ENCODE data around the gene IL4R. TPM values are rescaled to one million over a fixed set of nuclear protein-coding genes. Genes with fewer than 3 reads are reported as not detected.

Gene IL4R
- total RNA-seq, 1 donor from 2014 or later: 34.5 TPM

DNA sequence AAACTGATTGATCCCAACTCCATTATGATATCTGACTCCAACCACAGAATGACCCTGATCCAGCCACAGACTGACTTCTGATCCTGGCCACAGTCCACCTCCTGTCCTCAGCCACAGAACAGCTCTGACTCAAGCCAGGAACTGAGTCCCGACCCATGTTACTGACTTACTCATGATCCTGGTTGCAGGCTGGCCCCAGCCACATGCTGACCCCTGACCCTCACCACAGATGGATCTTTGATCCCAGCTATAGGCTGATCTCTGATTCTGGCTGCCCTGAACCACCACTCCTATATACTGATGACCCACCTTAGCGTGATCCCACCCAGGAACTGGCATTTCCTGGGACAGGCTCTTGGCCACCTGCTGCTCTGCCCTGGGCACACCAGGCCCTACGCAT, 56.0 kb downstream of the IL4R start:
- Mint-ChIP-seq H3K4me3 (ENCODE audit: unreplicated experiment) (no peak overlapping the region), H3K9me3 (ENCODE audit: unreplicated experiment) (peaks cover 7% of the 10 kb centered on the region), H3K27ac (ENCODE audit: unreplicated experiment) (no peak overlapping the region), H3K36me3 (ENCODE audit: unreplicated experiment) (no peaks in the 10 kb centered on the region), H3K4me1 (ENCODE audit: unreplicated experiment) (peaks cover 12% of the 10 kb centered on the region), H3K27me3 (ENCODE audit: unreplicated experiment) (no peaks in the 10 kb centered on the region)
- TF ChIP-seq, protein P1, sequence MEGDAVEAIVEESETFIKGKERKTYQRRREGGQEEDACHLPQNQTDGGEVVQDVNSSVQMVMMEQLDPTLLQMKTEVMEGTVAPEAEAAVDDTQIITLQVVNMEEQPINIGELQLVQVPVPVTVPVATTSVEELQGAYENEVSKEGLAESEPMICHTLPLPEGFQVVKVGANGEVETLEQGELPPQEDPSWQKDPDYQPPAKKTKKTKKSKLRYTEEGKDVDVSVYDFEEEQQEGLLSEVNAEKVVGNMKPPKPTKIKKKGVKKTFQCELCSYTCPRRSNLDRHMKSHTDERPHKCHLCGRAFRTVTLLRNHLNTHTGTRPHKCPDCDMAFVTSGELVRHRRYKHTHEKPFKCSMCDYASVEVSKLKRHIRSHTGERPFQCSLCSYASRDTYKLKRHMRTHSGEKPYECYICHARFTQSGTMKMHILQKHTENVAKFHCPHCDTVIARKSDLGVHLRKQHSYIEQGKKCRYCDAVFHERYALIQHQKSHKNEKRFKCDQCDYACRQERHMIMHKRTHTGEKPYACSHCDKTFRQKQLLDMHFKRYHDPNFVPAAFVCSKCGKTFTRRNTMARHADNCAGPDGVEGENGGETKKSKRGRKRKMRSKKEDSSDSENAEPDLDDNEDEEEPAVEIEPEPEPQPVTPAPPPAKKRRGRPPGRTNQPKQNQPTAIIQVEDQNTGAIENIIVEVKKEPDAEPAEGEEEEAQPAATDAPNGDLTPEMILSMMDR (IDR thresholded peaks at IDR 0.05): no peak
- DNase-seq (ENCODE audit: extremely low spot score, unreplicated experiment): no peak

DNA sequence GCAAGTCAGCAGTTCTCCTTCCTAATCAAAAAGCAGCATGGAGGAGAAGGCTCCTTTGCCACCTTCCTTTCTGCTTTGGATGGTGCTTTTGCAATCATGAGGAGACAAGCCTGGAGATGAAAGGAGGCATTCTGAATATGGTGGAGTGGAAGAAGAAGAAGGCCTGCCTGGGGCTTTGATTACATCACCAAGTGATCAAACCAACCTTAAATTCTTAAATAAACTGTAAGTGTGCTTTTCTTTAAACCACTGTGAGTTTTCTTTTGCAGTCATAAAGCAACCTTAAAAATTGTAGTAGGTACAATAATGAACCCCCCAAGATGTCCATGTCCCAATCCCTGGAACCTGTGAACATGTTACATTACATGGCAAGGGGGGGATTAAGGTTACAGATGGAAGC, 56.5 kb downstream of the IL4R start:
- H3K4me3 Mint-ChIP-seq (ENCODE audit: unreplicated experiment): no peak overlapping the region
- H3K36me3 Mint-ChIP-seq (ENCODE audit: unreplicated experiment): no peaks in the 10 kb centered on the region
- peaks cover 12% of the 10 kb centered on the region for H3K4me1 Mint-ChIP-seq (ENCODE audit: unreplicated experiment)
- peaks cover 7% of the 10 kb centered on the region for H3K9me3 Mint-ChIP-seq (ENCODE audit: unreplicated experiment)
- H3K27ac Mint-ChIP-seq (ENCODE audit: unreplicated experiment): no peak overlapping the region
- no peaks in the 10 kb centered on the region for H3K27me3 Mint-ChIP-seq (ENCODE audit: unreplicated experiment)
- TF ChIP-seq, protein P1 (IDR thresholded peaks at IDR 0.05): no peak
- DNase-seq (ENCODE audit: extremely low spot score, unreplicated experiment): no peak

DNA sequence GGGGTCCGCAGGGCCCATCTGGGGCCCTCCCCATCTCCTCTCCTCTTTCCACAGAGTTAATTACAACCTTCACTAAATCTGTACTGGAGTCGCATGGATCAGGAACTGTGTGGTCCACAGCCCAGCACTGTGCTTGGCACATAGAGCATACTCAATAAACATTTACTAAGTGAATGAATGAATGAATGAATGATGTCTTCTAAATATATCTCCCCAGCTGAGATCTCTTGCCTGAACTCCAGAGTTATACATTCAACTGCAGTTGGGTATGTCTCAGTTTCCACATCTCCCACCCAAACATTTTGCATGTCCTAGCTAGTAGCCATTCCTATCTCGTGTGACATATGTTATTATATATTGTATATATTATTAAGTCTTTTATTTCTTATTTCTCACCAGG, 59.5 kb downstream of the IL4R start:
- DNase-seq (ENCODE audit: extremely low spot score, unreplicated experiment): no peak
- H3K27me3 Mint-ChIP-seq (ENCODE audit: unreplicated experiment): peaks cover 4% of the 10 kb centered on the region
- no peak overlapping the region for H3K27ac Mint-ChIP-seq (ENCODE audit: unreplicated experiment)
- no peaks in the 10 kb centered on the region for H3K36me3 Mint-ChIP-seq (ENCODE audit: unreplicated experiment)
- no peak overlapping the region for H3K4me3 Mint-ChIP-seq (ENCODE audit: unreplicated experiment)
- TF ChIP-seq, protein P1 (IDR thresholded peaks at IDR 0.05): no peak
- peaks cover 7% of the 10 kb centered on the region for H3K9me3 Mint-ChIP-seq (ENCODE audit: unreplicated experiment)
- H3K4me1 Mint-ChIP-seq (ENCODE audit: unreplicated experiment): no peaks in the 10 kb centered on the region

DNA sequence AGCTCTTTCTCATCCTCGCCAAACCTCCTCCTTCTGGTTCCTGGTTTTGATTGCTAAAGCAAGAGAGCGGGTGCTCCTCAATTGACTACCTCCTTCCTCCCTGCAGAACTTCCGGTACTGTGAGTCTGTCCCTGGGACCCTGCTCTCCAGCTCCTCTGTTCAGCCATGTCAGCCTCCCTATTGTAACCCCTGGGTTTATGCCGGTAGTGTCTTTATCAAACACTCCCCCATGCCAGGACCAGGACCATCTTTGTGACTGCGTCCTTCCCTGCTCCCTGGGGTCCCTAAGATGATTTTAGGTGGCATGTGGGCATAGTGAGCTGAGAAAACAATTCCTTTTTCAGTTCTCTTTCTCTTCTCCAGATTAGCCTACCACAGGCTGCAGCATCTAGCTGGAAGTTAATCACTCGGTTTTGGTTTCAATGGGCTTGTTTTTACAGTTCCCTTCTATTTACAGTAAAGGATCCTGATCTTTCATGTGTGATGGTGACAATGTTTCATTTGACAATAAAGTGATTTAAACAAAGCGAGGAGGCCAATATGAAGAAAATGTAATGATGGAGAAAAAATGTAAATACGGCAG, 60.5 kb downstream of the IL4R start:
- Mint-ChIP-seq H3K27ac (ENCODE audit: unreplicated experiment) (no peak overlapping the region), H3K9me3 (ENCODE audit: unreplicated experiment) (peaks cover 7% of the 10 kb centered on the region), H3K4me3 (ENCODE audit: unreplicated experiment) (no peak overlapping the region), H3K27me3 (ENCODE audit: unreplicated experiment) (peaks cover 4% of the 10 kb centered on the region), H3K4me1 (ENCODE audit: unreplicated experiment) (peaks cover 3% of the 10 kb centered on the region), H3K36me3 (ENCODE audit: unreplicated experiment) (no peaks in the 10 kb centered on the region)
- no peak for DNase-seq (ENCODE audit: extremely low spot score, unreplicated experiment)
- TF ChIP-seq, protein P1 (IDR thresholded peaks at IDR 0.05): no peak

DNA sequence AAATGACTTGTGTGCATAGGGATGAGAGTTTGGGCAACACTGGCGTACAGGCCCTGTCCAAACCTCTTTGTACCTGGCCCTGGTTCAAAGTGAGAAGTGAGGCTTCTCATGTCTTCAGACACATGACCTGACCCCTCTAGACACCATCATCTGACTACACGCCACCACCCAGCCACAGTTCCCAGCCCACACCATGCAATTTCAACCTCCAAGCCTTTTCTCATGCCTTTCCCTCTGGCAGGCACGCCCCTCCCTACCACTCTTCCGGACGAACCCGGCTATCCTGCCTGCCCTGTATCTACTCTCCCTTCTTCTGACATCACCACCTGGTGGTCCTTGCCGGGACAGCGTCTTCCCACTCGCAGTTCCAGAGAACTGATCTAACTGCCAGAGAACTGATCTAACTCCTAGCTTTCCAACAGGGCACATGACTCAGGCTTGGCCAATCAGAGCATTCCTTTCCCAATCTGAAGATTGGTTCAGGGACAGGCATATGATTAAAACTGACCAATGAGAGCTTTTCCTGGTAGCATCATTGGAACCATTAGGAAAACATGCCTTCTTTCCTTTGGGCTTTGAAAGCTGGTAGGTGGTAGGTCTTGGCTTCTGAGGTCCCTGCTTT, 61.1 kb downstream of the IL4R start:
- Mint-ChIP-seq H3K4me3 (ENCODE audit: unreplicated experiment) (no peak overlapping the region), H3K36me3 (ENCODE audit: unreplicated experiment) (no peaks in the 10 kb centered on the region), H3K27me3 (ENCODE audit: unreplicated experiment) (peaks cover 6% of the 10 kb centered on the region), H3K27ac (ENCODE audit: unreplicated experiment) (no peak overlapping the region), H3K9me3 (ENCODE audit: unreplicated experiment) (peaks cover 7% of the 10 kb centered on the region), H3K4me1 (ENCODE audit: unreplicated experiment) (peaks cover 3% of the 10 kb centered on the region)
- TF ChIP-seq, protein P1 (IDR thresholded peaks at IDR 0.05): peak; percentile 57
- DNase-seq (ENCODE audit: extremely low spot score, unreplicated experiment): no peak
